Measurements from ENCODE around the gene TOMM6.

Gene TOMM6

GRCh38 chr6:41824571-41825569, 37.4 kb downstream of the TOMM6 start:
- no peak for ATAC-seq

GRCh38 chr6:41826343-41827022, 39.0 kb downstream of the TOMM6 start:
- no peak for ATAC-seq

GRCh38 chr6:41832263-41832662, 44.8 kb downstream of the TOMM6 start:
- ATAC-seq, result no peak

- ATAC-seq, result no peak
Measured at GRCh38 chr6:41836022-41836659, 48.6 kb downstream of the TOMM6 start.

GRCh38 chr6:41836660-41837052, 49.2 kb downstream of the TOMM6 start:
- no peak for ATAC-seq
